ENCODE data around the gene ACSBG1.

DNA sequence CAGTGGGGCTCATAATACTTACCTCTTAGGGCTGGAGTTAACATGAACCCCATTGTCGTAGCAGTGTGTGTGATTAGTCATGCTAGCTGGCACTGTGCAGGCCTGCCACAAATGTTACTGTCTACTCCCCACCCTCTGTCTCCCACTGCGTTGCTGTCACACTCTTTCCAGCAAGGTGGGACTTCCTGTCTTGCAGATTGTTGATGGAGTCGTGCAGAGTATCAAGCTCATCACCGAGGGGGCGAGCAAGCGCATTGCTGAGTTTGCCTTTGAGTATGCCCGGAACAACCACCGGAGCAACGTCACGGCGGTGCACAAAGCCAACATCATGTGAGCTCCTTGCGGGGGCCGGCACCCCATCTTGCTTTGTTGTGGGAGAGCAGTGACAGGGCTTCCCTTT lies 72.3 kb downstream of the ACSBG1 start:
- no peak for TF ChIP-seq POLR2AphosphoS5 (IDR thresholded peaks at IDR 0.05; ENCODE audit: low read depth)
- TF ChIP-seq CTCF (IDR thresholded peaks at IDR 0.05; ENCODE audit: insufficient read depth, low read length), result no peak
- TF ChIP-seq SPI1 (IDR thresholded peaks at IDR 0.05; ENCODE audit: borderline replicate concordance, low read depth), result no peak
- no peak for TF ChIP-seq GABPA (IDR thresholded peaks at IDR 0.05; ENCODE audit: low read depth)
- TF ChIP-seq REST (IDR thresholded peaks at IDR 0.05; ENCODE audit: insufficient replicate concordance, low read depth), result no peak

Data from HL-60 (cell line).